Colonic mucosa (tissue), 4 donors: ENCODE results near the gene PRPF40A. TPM values are rescaled to one million over a fixed set of nuclear protein-coding genes. Genes with fewer than 3 reads are reported as not detected.

Experiments used
- DNase-seq: peaks from one replicate; pipeline ENCODE4 v3.0.0-alpha.2; 2020
- H3K27ac ChIP-seq: fragments of 200-600 bp; one replicate; pipeline ENCODE4 v1.8.0; 2021
- H3K27me3 ChIP-seq: fragments of 200-600 bp; one replicate; pipeline ENCODE4 v1.8.0; 2021
- H3K36me3 ChIP-seq: fragments of 200-600 bp; one replicate; pipeline ENCODE4 v1.8.0; 2021
- H3K4me1 ChIP-seq: fragments of 200-600 bp; one replicate; pipeline ENCODE4 v1.8.0; 2021; ENCODE audit warnings: mild to moderate bottlenecking
- H3K4me3 ChIP-seq: fragments of 200-600 bp; one replicate; pipeline ENCODE4 v1.8.0; 2021
- H3K9ac ChIP-seq, 2 donors: one replicate each; pipeline ENCODE4 v1.7.0; 2013; ENCODE audit warnings: control low read depth in 2 of 2, low read depth in 2 of 2, low read length in 2 of 2
- H3K9me3 ChIP-seq: fragments of 200-600 bp; one replicate; pipeline ENCODE4 v1.8.0; 2021
- intact Hi-C: fragments of 100-400 bp; cut with DNase I; formaldehyde crosslinking; loops from one replicate; pipeline ENCODE4 v1.14.1; 2022
- total RNA-seq, 2 donors: library from RNA; stranded (reverse); fragmentation: NEBNext Ultra II Directional in 1 of 2; extraction: Animal tissue kit (Norgen Biotek cat#: 25700) in 1 of 2; gene quantifications; one replicate each; pipeline ENCODE4 v1.2.1, GENCODE V29; 2021
- TF ChIP-seq, protein P1 (sequence below): fragments of 200-600 bp; IDR thresholded peaks from one replicate; pipeline ENCODE4 v1.8.0; 2022; ENCODE audit warnings: antibody characterized with exemption, mild to moderate bottlenecking
- donor health status: healthy.
- donor health status: DM: no; HTN: no; CAD: no.
- donor health status: DM: no; HTN: no; CAD: no.

Gene PRPF40A
- total RNA-seq, 2 donors from 2014 or later = 103 to 115 TPM

DNA sequence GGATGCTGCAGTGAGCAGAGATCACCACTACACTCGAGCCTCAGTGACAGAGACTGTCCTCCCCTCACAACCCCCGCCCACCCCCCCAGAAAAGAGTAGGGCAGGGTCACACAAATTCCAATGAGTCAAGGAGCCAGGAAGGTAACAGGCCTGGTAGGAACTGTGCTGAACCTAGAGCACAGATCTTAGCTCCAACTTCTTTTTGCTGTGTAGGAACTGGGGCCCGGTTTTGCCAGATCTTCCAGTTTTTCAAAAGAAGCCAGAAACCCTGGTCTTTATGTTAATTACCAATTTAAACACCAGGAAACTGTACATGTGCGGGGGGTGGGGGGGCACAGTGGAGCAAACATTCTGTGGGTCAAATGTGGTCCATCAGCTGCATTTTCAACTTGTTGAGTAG is 71.0 kb downstream of the PRPF40A start:
- DNase-seq = no peak
- H3K27ac ChIP-seq = no peak overlapping the region
- TF ChIP-seq, protein P1, sequence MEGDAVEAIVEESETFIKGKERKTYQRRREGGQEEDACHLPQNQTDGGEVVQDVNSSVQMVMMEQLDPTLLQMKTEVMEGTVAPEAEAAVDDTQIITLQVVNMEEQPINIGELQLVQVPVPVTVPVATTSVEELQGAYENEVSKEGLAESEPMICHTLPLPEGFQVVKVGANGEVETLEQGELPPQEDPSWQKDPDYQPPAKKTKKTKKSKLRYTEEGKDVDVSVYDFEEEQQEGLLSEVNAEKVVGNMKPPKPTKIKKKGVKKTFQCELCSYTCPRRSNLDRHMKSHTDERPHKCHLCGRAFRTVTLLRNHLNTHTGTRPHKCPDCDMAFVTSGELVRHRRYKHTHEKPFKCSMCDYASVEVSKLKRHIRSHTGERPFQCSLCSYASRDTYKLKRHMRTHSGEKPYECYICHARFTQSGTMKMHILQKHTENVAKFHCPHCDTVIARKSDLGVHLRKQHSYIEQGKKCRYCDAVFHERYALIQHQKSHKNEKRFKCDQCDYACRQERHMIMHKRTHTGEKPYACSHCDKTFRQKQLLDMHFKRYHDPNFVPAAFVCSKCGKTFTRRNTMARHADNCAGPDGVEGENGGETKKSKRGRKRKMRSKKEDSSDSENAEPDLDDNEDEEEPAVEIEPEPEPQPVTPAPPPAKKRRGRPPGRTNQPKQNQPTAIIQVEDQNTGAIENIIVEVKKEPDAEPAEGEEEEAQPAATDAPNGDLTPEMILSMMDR = no peak
- H3K4me1 ChIP-seq = no peaks in the 10 kb centered on the region
- no peak overlapping the region for H3K9ac ChIP-seq
- H3K36me3 ChIP-seq = no peaks in the 10 kb centered on the region
- H3K27me3 ChIP-seq = no peaks in the 10 kb centered on the region
- intact Hi-C loops = no loop called here
- H3K9me3 ChIP-seq = no peaks in the 10 kb centered on the region
- H3K4me3 ChIP-seq = no peak overlapping the region

DNA sequence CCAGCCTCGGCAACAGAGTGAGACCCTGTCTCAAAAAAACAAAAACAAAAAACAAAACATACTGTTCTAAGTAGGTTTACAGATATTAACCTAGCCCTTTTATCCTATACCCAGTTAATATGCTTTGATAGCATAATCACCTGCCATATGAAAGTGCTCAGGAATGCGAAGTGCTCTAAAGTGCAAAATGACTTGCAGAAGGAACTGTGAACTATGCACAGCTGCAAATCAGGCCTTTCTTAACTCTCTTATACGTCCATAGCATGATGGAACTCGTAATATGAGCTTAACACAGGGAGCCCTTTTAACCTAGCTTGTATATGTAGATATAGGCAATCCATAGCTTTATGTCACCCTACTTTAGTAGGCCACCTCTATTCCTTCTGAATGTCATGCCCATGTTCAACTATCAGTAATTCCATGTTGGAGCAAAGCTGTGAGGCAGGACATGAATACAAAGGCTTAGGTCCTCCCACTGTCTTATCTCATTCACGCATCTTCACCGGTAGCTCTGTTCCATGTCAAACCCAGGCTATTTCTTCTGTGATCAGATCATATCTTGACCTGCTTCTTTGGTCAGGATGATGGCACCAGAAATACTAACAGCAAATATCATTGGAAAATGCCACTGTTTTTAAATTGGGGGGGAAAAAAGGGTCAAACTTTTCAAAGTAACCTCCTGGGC is 72.9 kb downstream of the PRPF40A start:
- intact Hi-C loops = no loop called here
- DNase-seq = no peak
- H3K27me3 ChIP-seq = no peaks in the 10 kb centered on the region
- no peak overlapping the region for H3K9ac ChIP-seq
- no peaks in the 10 kb centered on the region for H3K36me3 ChIP-seq
- no peaks in the 10 kb centered on the region for H3K9me3 ChIP-seq
- TF ChIP-seq, protein P1 = no peak
- no peak overlapping the region for H3K27ac ChIP-seq
- no peaks in the 10 kb centered on the region for H3K4me1 ChIP-seq
- H3K4me3 ChIP-seq = no peak overlapping the region

DNA sequence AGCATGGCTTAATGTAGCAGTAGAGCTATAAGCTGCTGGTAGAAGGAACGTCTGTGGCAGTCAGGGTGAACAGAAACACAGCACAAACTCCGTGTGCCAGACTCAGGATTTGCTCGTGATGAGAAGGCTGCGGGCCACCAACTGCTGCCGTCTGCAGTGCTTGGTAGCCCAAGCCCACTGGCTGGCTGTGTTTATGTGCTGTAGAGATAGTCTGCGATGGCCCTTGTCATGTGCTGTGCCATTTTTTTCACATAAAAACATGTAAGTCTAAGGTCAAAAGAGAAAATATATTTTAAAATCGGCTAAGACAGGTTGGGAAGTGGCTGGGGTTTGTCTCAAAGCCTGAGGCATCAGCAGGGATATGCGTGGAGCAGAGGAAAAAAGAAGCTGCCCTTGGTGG is 78.7 kb downstream of the PRPF40A start:
- TF ChIP-seq, protein P1 = no peak
- intact Hi-C loops = loop anchor here (5.0 to 10.0 kb wide), 2 partner anchors 304 to 601 kb away; partner anchors contain the start of gene FMNL2
- Histone ChIP-seq H3K27me3 (no peaks in the 10 kb centered on the region), H3K4me1 (no peaks in the 10 kb centered on the region), H3K9ac (no peak overlapping the region), H3K4me3 (no peak overlapping the region), H3K36me3 (no peaks in the 10 kb centered on the region), H3K27ac (no peak overlapping the region), H3K9me3 (no peaks in the 10 kb centered on the region)
- DNase-seq = no peak

DNA sequence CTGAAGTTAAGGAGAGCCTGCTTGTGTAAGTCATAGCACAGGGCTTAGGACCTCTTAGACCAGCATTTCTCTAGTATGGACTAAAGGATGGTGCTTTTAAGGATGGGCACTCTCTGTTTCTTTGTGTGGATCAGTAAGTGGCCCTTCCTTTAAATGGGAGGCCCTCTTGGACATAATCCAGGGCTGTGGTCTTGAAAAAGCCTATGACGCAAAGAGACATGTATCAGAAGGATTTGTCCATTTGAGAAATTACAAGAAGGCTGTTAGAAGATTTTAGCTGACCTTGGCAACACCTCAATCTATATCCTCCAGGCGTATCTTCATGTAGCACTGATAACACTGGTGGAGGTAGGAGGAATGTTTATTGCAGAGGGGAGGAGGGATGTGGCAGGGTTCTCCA is 79.2 kb downstream of the PRPF40A start:
- Histone ChIP-seq H3K27ac (no peak overlapping the region), H3K9ac (no peak overlapping the region), H3K36me3 (no peaks in the 10 kb centered on the region), H3K9me3 (no peaks in the 10 kb centered on the region), H3K4me3 (no peak overlapping the region), H3K27me3 (no peaks in the 10 kb centered on the region), H3K4me1 (no peaks in the 10 kb centered on the region)
- no peak for DNase-seq
- TF ChIP-seq, protein P1 = no peak
- intact Hi-C loops = loop anchor here (5.0 to 10.0 kb wide), 2 partner anchors 303 to 601 kb away; partner anchors contain the start of gene FMNL2

DNA sequence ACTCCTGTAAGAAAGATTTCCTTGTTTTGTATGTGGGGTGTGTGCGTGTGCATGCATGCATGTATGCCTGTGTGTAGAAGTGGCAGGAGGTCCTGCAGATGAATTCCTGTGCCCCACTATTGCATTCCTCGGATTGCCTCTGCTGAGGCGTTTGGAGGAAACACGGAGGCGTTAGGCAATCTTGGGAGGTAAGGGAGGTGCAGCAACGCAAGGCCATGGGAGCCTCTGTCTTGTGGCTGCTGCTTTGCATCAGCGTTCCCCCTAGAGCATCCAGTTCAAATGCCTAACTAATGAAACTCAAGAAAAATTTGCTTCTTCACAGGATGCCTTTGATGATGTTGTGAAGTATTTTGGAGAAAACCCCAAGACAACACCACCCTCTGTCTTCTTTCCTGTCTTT is 80.0 kb downstream of the PRPF40A start:
- no peak overlapping the region for H3K4me3 ChIP-seq
- H3K27me3 ChIP-seq = no peaks in the 10 kb centered on the region
- H3K27ac ChIP-seq = no peak overlapping the region
- H3K9me3 ChIP-seq = no peaks in the 10 kb centered on the region
- TF ChIP-seq, protein P1 = no peak
- no peak overlapping the region for H3K9ac ChIP-seq
- H3K36me3 ChIP-seq = no peaks in the 10 kb centered on the region
- intact Hi-C loops = loop anchor here (5.0 to 10.0 kb wide), 2 partner anchors 302 to 600 kb away; partner anchors contain the start of gene FMNL2
- no peaks in the 10 kb centered on the region for H3K4me1 ChIP-seq
- no peak for DNase-seq
